Measurements from ENCODE around the gene FOS.
"Not testable (repeated sequence)": the region's sequence is repeated elsewhere in the genome, so short reads cannot be mapped to it uniquely, and the experiment has no call there.

FOS gene

GRCh38 chr14:75295491-75296345, 17.1 kb downstream of the FOS start:
- peak; percentile 47 for DNase-seq

- no peak for DNase-seq
Observed at GRCh38 chr14:75297411-75298040, 18.9 kb downstream of the FOS start.

- DNase-seq = no peak
Observed at GRCh38 chr14:75298187-75298965, 19.7 kb downstream of the FOS start.

- DNase-seq = no peak
Observed at GRCh38 chr14:75299059-75299458, 20.4 kb downstream of the FOS start.

GRCh38 chr14:75299576-75299975, 20.9 kb downstream of the FOS start:
- DNase-seq = no peak

GRCh38 chr14:75301666-75302325, 23.2 kb downstream of the FOS start:
- DNase-seq = no peak

- DNase-seq = peak; percentile 54
Observed at GRCh38 chr14:75303381-75303789, 24.8 kb downstream of the FOS start.

GRCh38 chr14:75306410-75306809, 27.8 kb downstream of the FOS start:
- not testable (repeated sequence) for DNase-seq

GRCh38 chr14:75306927-75307699, 28.5 kb downstream of the FOS start:
- DNase-seq = peak; percentile 49

- DNase-seq = peak; percentile 82
Observed at GRCh38 chr14:75307700-75308379, 29.2 kb downstream of the FOS start.

- not testable (repeated sequence) for DNase-seq
Observed at GRCh38 chr14:75308991-75309390, 30.4 kb downstream of the FOS start.

- DNase-seq = not testable (repeated sequence)
Observed at GRCh38 chr14:75309561-75309960, 30.9 kb downstream of the FOS start.

GRCh38 chr14:75310295-75311111, 31.9 kb downstream of the FOS start:
- DNase-seq = peak; percentile 69

GRCh38 chr14:75311356-75311755, 32.7 kb downstream of the FOS start:
- no peak for DNase-seq

- no peak for DNase-seq
Observed at GRCh38 chr14:75312341-75312740, 33.7 kb downstream of the FOS start.

- DNase-seq = no peak
Observed at GRCh38 chr14:75313294-75313693, 34.7 kb downstream of the FOS start.

- no peak for DNase-seq
Observed at GRCh38 chr14:75315144-75315543, 36.5 kb downstream of the FOS start.

- no peak for DNase-seq
Observed at GRCh38 chr14:75317148-75317547, 38.5 kb downstream of the FOS start.

- DNase-seq = no peak
Observed at GRCh38 chr14:75318353-75318752, 39.7 kb downstream of the FOS start.

GRCh38 chr14:75319021-75319420, 40.4 kb downstream of the FOS start:
- no peak for DNase-seq

- no peak for DNase-seq
Observed at GRCh38 chr14:75320196-75320595, 41.6 kb downstream of the FOS start.
